Left lobe of liver (tissue), 2 donors: ENCODE data around the gene TPRG1. TPM values are rescaled to one million over a fixed set of nuclear protein-coding genes. Genes with fewer than 3 reads are reported as not detected.

Experiments used
- ATAC-seq: fragments of 200-7000 bp; cut with Tn5 transposase; one replicate; pipeline ENCODE4 v1.9.1; 2020; ENCODE audit warnings: mild to moderate bottlenecking, moderate library complexity
- DNase-seq: peaks from one replicate; pipeline ENCODE4 v3.0.0-alpha.2; 2020; ENCODE audit warnings: low spot score
- total RNA-seq: library from RNA; stranded (reverse); gene quantifications from one replicate; pipeline ENCODE4 v1.2.1, GENCODE V29; 2021
- donor health status: DM: no; HTN: no; CAD: no; lungs with moderate emphysema.
- donor health status: DM: no; HTN: yes; CAD: no.

The TPRG1 gene
- total RNA-seq, 1 donor from 2014 or later = 33.3 TPM

DNA sequence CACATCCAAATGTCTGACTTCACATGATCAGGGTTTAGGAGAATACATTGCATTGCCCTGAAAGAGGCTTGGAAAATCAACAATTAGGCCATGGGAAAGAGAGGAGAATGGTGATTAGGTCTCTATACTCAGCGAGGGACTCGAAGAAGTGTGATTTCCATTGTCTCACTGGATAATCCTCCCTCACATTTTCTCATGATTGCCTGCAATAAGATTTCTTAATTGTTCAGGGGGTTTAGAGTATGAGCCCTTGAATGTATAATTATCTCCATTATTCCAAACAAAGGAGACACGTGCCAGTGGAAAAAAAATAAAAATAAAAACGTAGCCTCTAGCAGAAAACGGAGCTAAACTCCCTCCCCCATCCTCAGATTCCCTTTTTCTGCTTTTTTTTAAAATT lies 173.2 kb downstream of the TPRG1 start:
- ATAC-seq (no peak), DNase-seq (no peak)

DNA sequence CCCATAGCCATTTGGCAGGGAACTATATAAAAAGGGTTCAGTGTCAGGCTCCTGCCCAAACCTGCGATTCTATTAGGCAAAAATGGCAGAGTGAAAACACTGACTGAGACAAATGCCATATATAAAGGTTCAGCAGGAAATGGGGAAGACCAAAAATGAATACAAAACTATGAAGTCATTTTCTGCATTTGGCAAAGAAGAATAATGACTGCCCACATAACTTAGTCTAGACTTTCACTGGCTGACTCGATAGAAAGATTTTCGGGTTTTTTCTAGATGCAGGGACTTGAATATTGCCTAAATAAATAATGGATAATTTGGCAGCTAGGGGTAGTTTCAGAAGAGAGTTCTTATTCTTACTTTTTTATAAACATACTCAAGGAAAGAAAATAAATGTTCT lies 178.0 kb downstream of the TPRG1 start:
- ATAC-seq = no peak
- DNase-seq = no peak

- DNase-seq = no peak
- ATAC-seq = no peak
Measured at GRCh38 chr3:189353318-189353965, 181.7 kb downstream of the TPRG1 start.

GRCh38 chr3:189353988-189354889 lies 182.5 kb downstream of the TPRG1 start:
- DNase-seq = no peak
- no peak for ATAC-seq

DNA sequence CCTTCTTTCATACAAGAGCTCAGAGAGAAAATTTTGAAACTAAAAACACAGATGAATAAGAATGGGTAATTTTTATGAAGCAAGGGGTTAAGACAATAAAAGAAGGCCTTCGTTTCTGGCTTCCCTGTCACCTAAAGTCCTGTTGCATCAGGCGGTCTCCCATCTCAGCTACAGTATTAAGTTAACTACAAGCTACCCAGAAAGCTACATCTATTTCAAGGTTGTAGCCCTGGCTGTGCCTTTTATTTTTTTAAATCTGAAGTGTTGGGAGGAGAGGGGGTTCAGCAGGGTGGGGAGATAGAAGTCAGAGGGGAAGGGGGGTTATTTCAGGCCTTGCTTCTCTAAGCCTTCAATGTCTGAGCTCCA lies 183.3 kb downstream of the TPRG1 start:
- DNase-seq (no peak), ATAC-seq (peak; percentile 50)

DNA sequence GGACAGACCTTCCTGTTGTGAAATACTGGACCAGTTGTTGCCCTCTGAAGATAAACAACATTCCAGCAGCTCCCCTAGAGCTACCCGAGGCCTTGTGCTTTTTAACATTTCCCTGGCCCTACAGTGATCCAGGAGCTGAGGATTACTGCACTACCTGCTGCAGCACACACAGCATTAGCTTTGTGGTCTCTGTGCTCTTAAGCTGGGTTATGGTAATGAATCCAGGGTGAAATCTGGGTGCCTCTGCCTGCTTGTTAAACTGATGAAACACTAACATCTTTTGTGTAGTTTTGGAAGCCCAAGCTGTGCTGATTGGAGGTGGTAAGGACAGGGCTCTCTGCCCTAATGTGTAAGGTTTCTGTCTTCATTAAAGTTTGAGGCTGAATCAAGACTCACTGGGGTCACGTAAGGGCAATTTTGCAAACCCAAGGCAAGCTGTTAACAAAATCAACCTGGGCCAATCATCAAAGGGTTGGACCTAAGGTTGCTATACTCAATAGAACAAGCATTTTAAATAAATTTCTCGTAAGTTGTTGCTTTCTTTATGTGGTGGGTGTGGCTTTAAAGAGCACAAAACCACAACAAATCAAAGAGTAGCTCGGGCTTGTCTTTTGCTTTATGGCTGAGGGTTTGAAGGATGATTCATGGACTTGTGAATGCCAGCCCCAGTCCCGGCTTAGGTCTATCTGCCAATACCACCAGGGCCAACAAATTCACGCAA lies 183.9 kb downstream of the TPRG1 start:
- DNase-seq (no peak), ATAC-seq (peak; percentile 98)

- no peak for ATAC-seq
- no peak for DNase-seq
Measured at GRCh38 chr3:189360291-189360690, 188.5 kb downstream of the TPRG1 start.

GRCh38 chr3:189361103-189361835 lies 189.5 kb downstream of the TPRG1 start:
- DNase-seq (no peak), ATAC-seq (no peak)

- ATAC-seq (no peak), DNase-seq (no peak)
Measured at GRCh38 chr3:189363590-189364255, 192.0 kb downstream of the TPRG1 start.

DNA sequence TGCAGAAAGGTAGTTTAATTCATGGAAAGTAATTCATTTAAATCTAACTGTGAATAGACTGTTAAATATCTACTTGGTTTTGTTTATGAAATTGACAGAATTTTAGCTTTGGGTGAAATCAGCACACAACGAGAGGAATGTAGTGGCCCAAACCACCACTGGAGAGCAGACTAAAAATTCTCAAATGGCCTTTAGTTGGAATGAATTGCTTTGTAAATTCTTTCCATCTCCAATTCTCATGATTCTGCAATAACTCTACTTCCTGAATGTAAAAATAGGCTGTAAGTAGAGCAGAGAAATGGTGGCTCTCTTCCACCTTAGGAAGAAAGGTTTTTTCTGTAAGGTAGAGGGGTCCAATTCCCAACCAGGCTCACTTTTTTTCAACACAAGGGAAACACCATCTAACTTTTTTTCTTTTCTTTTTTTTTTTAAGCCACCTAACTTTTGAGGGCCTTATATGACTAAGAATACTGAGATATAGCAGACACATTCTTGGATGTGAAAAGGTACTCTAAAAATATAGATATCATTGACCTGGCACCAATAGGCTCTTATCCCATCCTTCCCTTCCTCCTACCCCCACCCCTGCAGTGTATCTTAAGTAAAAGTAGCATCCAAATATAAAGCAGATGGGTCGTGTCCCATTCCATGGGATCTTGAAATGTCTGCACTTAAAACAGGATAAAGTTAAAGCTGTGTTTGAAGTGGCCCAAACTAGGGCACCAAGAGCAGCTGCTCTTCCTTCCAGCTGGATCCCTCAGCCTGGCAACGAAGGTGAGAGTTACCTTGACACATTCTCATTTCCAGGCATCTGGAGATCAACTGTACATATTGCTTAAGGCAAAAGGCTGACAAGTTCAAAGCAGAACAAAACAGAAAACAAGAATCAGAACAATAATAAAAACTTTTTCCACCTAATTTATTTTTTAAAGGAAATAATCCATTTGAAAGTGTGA lies 194.1 kb downstream of the TPRG1 start:
- DNase-seq (no peak), ATAC-seq (no peak)

DNA sequence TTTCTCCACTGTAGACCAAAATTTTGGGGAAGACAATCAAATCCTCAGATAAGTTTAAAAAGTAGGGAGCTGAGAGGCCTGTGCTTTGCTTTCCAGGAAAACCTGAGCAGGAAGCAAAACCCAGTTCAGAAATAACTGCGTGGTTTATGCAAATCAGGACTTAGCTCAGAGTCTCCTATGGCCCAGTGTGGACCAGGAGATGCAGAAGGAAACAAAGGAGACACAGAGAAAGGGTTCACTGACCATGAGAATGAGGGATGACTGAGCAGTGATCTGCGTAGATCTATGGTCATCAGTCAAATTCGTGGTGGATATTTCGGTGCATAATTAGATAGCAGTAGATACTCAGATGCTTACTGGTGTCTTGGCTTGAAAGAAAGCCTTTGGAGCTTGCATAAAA lies 196.6 kb downstream of the TPRG1 start:
- DNase-seq (no peak), ATAC-seq (no peak)

DNA sequence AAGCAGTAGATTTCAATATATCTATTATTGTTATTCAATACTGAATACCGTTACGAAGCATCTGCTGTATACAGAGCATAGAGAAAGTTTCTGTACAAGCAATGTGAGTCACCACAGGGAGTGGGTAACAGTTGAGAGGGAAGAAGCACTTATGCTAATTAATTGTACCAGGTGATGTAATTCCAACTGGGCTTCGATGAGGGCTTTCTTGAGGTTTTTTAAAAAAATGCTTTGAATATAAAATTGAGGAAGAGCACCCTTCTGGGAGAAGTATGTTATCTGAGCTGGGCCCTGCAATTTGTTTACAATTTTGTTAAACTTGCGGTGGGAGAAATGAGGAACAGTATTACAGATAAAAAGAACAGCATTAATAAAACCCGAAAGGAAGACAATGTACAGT lies 197.9 kb downstream of the TPRG1 start:
- no peak for DNase-seq
- no peak for ATAC-seq

DNA sequence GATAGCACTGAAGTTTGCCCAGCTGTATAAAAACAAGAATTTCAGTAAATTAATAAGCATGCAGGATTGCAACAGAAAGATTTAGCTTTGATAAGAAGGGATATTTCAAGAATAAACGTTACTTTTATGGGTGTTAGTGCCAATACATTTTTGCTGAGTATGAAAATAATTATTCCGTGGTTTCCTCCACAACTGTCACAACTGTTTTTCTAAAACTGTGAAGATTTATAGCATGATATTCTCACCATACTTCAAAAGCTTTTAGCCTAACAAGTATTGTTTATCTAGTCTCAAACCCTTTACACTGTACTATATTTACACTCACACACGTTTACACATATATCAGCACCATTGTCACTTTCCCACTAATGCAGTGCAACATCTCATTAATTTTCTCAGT lies 200.5 kb downstream of the TPRG1 start:
- ATAC-seq = no peak
- no peak for DNase-seq
